ENCODE data around the gene PEX11B.

GRCh38 chr1:145889722-145890121 is 28.8 kb downstream of the PEX11B start:
- TF ChIP-seq CTCF (IDR thresholded peaks at IDR 0.05) (no peak), EP300 (IDR thresholded peaks at IDR 0.05; ENCODE audit: borderline replicate concordance in 1 of 2, low read depth in 1 of 2, low read length in 1 of 2) (no peak), REST (IDR thresholded peaks at IDR 0.05; ENCODE audit: low read depth, low read length) (no peak)
